COLO668 (cell line): ENCODE results near the gene SLC25A22.
A peak's percentile ranks its signal among the peaks of the same experiment; 100 is the strongest.

Experiments
- DNase-seq: peaks from one replicate; lab custom pipeline; 2025; ENCODE audit not compliant: unreplicated experiment; lab: John Stamatoyannopoulos, UW

Gene SLC25A22

GRCh38 chr11:834371-835316 lies 36.6 kb upstream of the SLC25A22 start:
- peak; percentile 59 for DNase-seq

GRCh38 chr11:833849-834311 lies 35.8 kb upstream of the SLC25A22 start:
- no peak for DNase-seq

- peak; percentile 53 for DNase-seq
Observed at GRCh38 chr11:833114-833791, 35.2 kb upstream of the SLC25A22 start.

GRCh38 chr11:832529-833113 lies 34.5 kb upstream of the SLC25A22 start, which contains the start of gene CD151:
TSS of gene CD151 (plus strand) at chr11:832952. CDS start at chr11:836070, 3,118 bp downstream.
- peak; percentile 53 for DNase-seq

GRCh38 chr11:831961-832528 lies 34.0 kb upstream of the SLC25A22 start:
- no peak for DNase-seq

- peak; percentile 3 for DNase-seq
Observed at GRCh38 chr11:831118-831864, 33.2 kb upstream of the SLC25A22 start.

GRCh38 chr11:830295-831117 lies 32.4 kb upstream of the SLC25A22 start:
- DNase-seq: no peak

- DNase-seq: no peak
Observed at GRCh38 chr11:829847-830294, 31.8 kb upstream of the SLC25A22 start.

GRCh38 chr11:829176-829846 lies 31.2 kb upstream of the SLC25A22 start:
- DNase-seq: no peak

- no peak for DNase-seq
Observed at GRCh38 chr11:828506-829175, 30.6 kb upstream of the SLC25A22 start.

- no peak for DNase-seq
Observed at GRCh38 chr11:827897-828192, 29.8 kb upstream of the SLC25A22 start, which contains the start of gene CRACR2B. TSS of gene CRACR2B (plus strand) at chr11:827919. CDS start at chr11:828608, 689 bp downstream.

GRCh38 chr11:827146-827896 lies 29.2 kb upstream of the SLC25A22 start:
- peak; percentile 57 for DNase-seq

- no peak for DNase-seq
Observed at GRCh38 chr11:826836-827145, 28.7 kb upstream of the SLC25A22 start.

GRCh38 chr11:826227-826621 lies 28.1 kb upstream of the SLC25A22 start:
- DNase-seq: no peak

- no peak for DNase-seq
Observed at GRCh38 chr11:825366-826226, 27.5 kb upstream of the SLC25A22 start.

GRCh38 chr11:824942-825341 lies 26.9 kb upstream of the SLC25A22 start:
- DNase-seq: peak; percentile 46

- peak; percentile 76 for DNase-seq
Observed at GRCh38 chr11:824292-824880, 26.3 kb upstream of the SLC25A22 start.
